Mesendoderm (in vitro differentiated cells): ENCODE measurements around the gene TMEM72.

ENCODE experiments used
- DNase-seq: peaks from one replicate; pipeline ENCODE4 v3.0.0; 2013
- H2AK5ac ChIP-seq: 2 replicates; pipeline ENCODE4 v1.6.1; 2013; ENCODE audit warnings: low read length, inconsistent platforms
- H2BK120ac ChIP-seq: 2 replicates; pipeline ENCODE4 v1.6.1; 2013; ENCODE audit warnings: low read depth, mild to moderate bottlenecking, low read length, moderate library complexity, mixed read lengths
- H2BK15ac ChIP-seq: replicated peaks from 2 replicates; pipeline ENCODE4 v1.6.1; 2013; ENCODE audit warnings: low read depth, mild to moderate bottlenecking, moderate library complexity
- H2BK5ac ChIP-seq: 2 replicates; pipeline ENCODE4 v1.6.1; 2013; ENCODE audit warnings: low read length, inconsistent platforms
- H3K18ac ChIP-seq: 2 replicates; pipeline ENCODE4 v1.6.1; 2013; ENCODE audit warnings: mild to moderate bottlenecking, low read length, mixed read lengths
- H3K23ac ChIP-seq: one replicate; pipeline ENCODE4 v1.6.1; 2013; ENCODE audit warnings: low read length
- H3K27ac ChIP-seq: 2 replicates; pipeline ENCODE4 v1.5.1; 2013; ENCODE audit warnings: low read depth, mild to moderate bottlenecking, inconsistent platforms, low read length, moderate library complexity
- H3K27me3 ChIP-seq: 2 replicates; pipeline ENCODE4 v1.6.1; 2013; ENCODE audit warnings: low read length, control low read depth, mild to moderate bottlenecking, inconsistent platforms; ENCODE audit not compliant: insufficient read depth, poor library complexity
- H3K36me3 ChIP-seq: 2 replicates; pipeline ENCODE4 v1.6.1; 2013; ENCODE audit warnings: low read length, inconsistent platforms; ENCODE audit not compliant: control insufficient read depth, insufficient read depth
- H3K4ac ChIP-seq: one replicate; pipeline ENCODE4 v1.6.1; 2013; ENCODE audit warnings: low read depth, mild to moderate bottlenecking, low read length, moderate library complexity
- H3K4me1 ChIP-seq: 2 replicates; pipeline ENCODE4 v1.6.1; 2013; ENCODE audit warnings: low read depth, low read length, inconsistent platforms; ENCODE audit not compliant: control insufficient read depth
- H3K4me2 ChIP-seq: 2 replicates; pipeline ENCODE4 v1.6.1; 2013; ENCODE audit warnings: low read length
- H3K4me3 ChIP-seq: 2 replicates; pipeline ENCODE4 v1.5.1; 2013; ENCODE audit warnings: mild to moderate bottlenecking, low read length
- H3K56ac ChIP-seq: one replicate; pipeline ENCODE4 v1.6.1; 2013; ENCODE audit warnings: low read length
- H3K79me1 ChIP-seq: 2 replicates; pipeline ENCODE4 v1.6.1; 2013; ENCODE audit warnings: low read length, inconsistent platforms
- H3K79me2 ChIP-seq: 2 replicates; pipeline ENCODE4 v1.6.1; 2013; ENCODE audit warnings: mild to moderate bottlenecking, low read length; ENCODE audit not compliant: control insufficient read depth, insufficient read depth
- H3K9ac ChIP-seq: 2 replicates; pipeline ENCODE4 v1.6.1; 2013; ENCODE audit warnings: low read length, inconsistent platforms
- H4K5ac ChIP-seq: one replicate; pipeline ENCODE4 v1.6.1; 2013; ENCODE audit warnings: low read length
- H4K8ac ChIP-seq: one replicate; pipeline ENCODE4 v1.6.1; 2013; ENCODE audit warnings: low read depth, mild to moderate bottlenecking, control low read depth, low read length, moderate library complexity
- WGBS: extraction: QIAGEN DNeasy Blood & Tissue Kit; methylation state at CpG from one replicate; pipeline ENCODE4 v1.1.7; 2013; ENCODE audit warnings: low lambda C conversion rate, missing lambda C conversion rate; ENCODE audit not compliant: insufficient coverage; ENCODE audit errors: extremely low coverage; 5-methylcytosine and 5-hydroxymethylcytosine counted together

The TMEM72 gene

GRCh38 chr10:44956717-44957706 lies 45.9 kb downstream of the TMEM72 start:
- H3K27ac ChIP-seq = no peak overlapping the region
- peaks cover 10% of the 10 kb centered on the region for H3K4me1 ChIP-seq
- no peak for DNase-seq
- H3K27me3 ChIP-seq = no peaks in the 10 kb centered on the region
- no peak overlapping the region for H3K4me3 ChIP-seq
- H4K8ac ChIP-seq = no peak overlapping the region
- WGBS = no CpG with 5 or more reads among the region's 4 CpGs
- no peaks in the 10 kb centered on the region for H3K79me2 ChIP-seq
- H3K23ac ChIP-seq = no peak overlapping the region
- no peaks in the 10 kb centered on the region for H3K36me3 ChIP-seq
- no peak overlapping the region for H2BK5ac ChIP-seq
- no peak overlapping the region for H3K56ac ChIP-seq
- H3K79me1 ChIP-seq = no peaks in the 10 kb centered on the region
- no peak overlapping the region for H3K9ac ChIP-seq
- no peak overlapping the region for H2BK15ac ChIP-seq
- H3K4ac ChIP-seq = no peak overlapping the region
- H2AK5ac ChIP-seq = no peak overlapping the region
- no peak overlapping the region for H3K18ac ChIP-seq
- H2BK120ac ChIP-seq = no peak overlapping the region
- H3K4me2 ChIP-seq = no peak overlapping the region
- no peak overlapping the region for H4K5ac ChIP-seq

- Histone ChIP-seq H2BK5ac (no peak overlapping the region), H3K4me1 (peaks cover 4% of the 10 kb centered on the region)
- DNase-seq = peak; percentile 53
Observed at GRCh38 chr10:44958196-44958897, 47.2 kb downstream of the TMEM72 start.

GRCh38 chr10:44958898-44959246 lies 47.7 kb downstream of the TMEM72 start:
- WGBS = no CpG with 5 or more reads among the region's 6 CpGs
- H3K9ac ChIP-seq = peak overlapping the region; percentile 87

More at GRCh38 chr10:44958196-44958897, 47.2 kb downstream of the TMEM72 start:
- Histone ChIP-seq H3K4ac (no peak overlapping the region), H3K9ac (peak overlapping the region; percentile 87), H3K18ac (no peak overlapping the region), H3K4me2 (peak overlapping the region; percentile 79), H2AK5ac (no peak overlapping the region), H3K36me3 (no peaks in the 10 kb centered on the region), H3K79me1 (no peaks in the 10 kb centered on the region), H3K23ac (no peak overlapping the region), H3K56ac (peak overlapping the region; percentile 92), H2BK120ac (no peak overlapping the region), H4K8ac (no peak overlapping the region), H3K27me3 (no peaks in the 10 kb centered on the region), H2BK15ac (no peak overlapping the region), H4K5ac (no peak overlapping the region), H3K4me3 (no peak overlapping the region), H3K27ac (no peak overlapping the region), H3K79me2 (no peaks in the 10 kb centered on the region)
- no CpG with 5 or more reads among the region's 5 CpGs for WGBS

GRCh38 chr10:44959247-44960087 lies 48.3 kb downstream of the TMEM72 start, which contains the start of gene RASSF4:
RASSF4 (plus strand) TSS chr10:44959802; CDS start chr10:44970203, 10,401 bp downstream.
- WGBS = no CpG with 5 or more reads among the region's 74 CpGs
- Histone ChIP-seq H4K8ac (no peak within 1 kb of the TSS), H2AK5ac (no peak within 1 kb of the TSS), H2BK5ac (peak within 1 kb of the TSS; percentile 53), H3K18ac (peak within 1 kb of the TSS; percentile 93), H3K4me3 (peak within 1 kb of the TSS; percentile 75), H3K36me3 (no peaks in the 10 kb centered on the region), H3K4ac (peak within 1 kb of the TSS; percentile 91), H3K79me1 (no peaks in the 10 kb centered on the region), H3K4me1 (peaks cover 6% of the 10 kb centered on the region), H3K27ac (no peak within 1 kb of the TSS), H2BK15ac (no peak within 1 kb of the TSS), H3K79me2 (no peaks in the 10 kb centered on the region), H4K5ac (no peak within 1 kb of the TSS), H2BK120ac (no peak within 1 kb of the TSS), H3K56ac (peak within 1 kb of the TSS; percentile 92), H3K23ac (no peak within 1 kb of the TSS), H3K27me3 (no peaks in the 10 kb centered on the region), H3K4me2 (peak within 1 kb of the TSS; percentile 99), H3K9ac (peak within 1 kb of the TSS; percentile 87)
- peak; percentile 94 for DNase-seq

More at GRCh38 chr10:44958898-44959246, 47.7 kb downstream of the TMEM72 start:
- no peak overlapping the region for H2BK5ac ChIP-seq
- H3K79me1 ChIP-seq = no peaks in the 10 kb centered on the region
- peak overlapping the region; percentile 91 for H3K4ac ChIP-seq
- H3K36me3 ChIP-seq = no peaks in the 10 kb centered on the region
- no peak overlapping the region for H4K8ac ChIP-seq
- H4K5ac ChIP-seq = no peak overlapping the region
- H3K4me2 ChIP-seq = peak overlapping the region; percentile 79
- no peak overlapping the region for H3K23ac ChIP-seq
- H2AK5ac ChIP-seq = no peak overlapping the region
- no peak overlapping the region for H2BK120ac ChIP-seq
- H3K27me3 ChIP-seq = no peaks in the 10 kb centered on the region
- no peaks in the 10 kb centered on the region for H3K79me2 ChIP-seq
- peak overlapping the region; percentile 93 for H3K18ac ChIP-seq
- peak overlapping the region; percentile 92 for H3K56ac ChIP-seq
- H3K4me3 ChIP-seq = peak overlapping the region; percentile 75
- no peak overlapping the region for H2BK15ac ChIP-seq
- peaks cover 4% of the 10 kb centered on the region for H3K4me1 ChIP-seq
- no peak overlapping the region for H3K27ac ChIP-seq
- no peak for DNase-seq

GRCh38 chr10:44960088-44960460 lies 48.9 kb downstream of the TMEM72 start:
- no peak overlapping the region for H2BK15ac ChIP-seq
- H3K56ac ChIP-seq = peak overlapping the region; percentile 90
- H3K23ac ChIP-seq = no peak overlapping the region
- H3K79me1 ChIP-seq = no peaks in the 10 kb centered on the region
- no peak overlapping the region for H3K18ac ChIP-seq
- no CpG with 5 or more reads among the region's 8 CpGs for WGBS
- H3K27me3 ChIP-seq = no peaks in the 10 kb centered on the region
- H3K4ac ChIP-seq = no peak overlapping the region
- H3K4me3 ChIP-seq = no peak overlapping the region
- H3K36me3 ChIP-seq = no peaks in the 10 kb centered on the region
- H4K8ac ChIP-seq = no peak overlapping the region
- no peak overlapping the region for H3K27ac ChIP-seq
- H2AK5ac ChIP-seq = no peak overlapping the region
- H2BK5ac ChIP-seq = no peak overlapping the region
- peaks cover 6% of the 10 kb centered on the region for H3K4me1 ChIP-seq
- DNase-seq = peak; percentile 68
- H3K4me2 ChIP-seq = peak overlapping the region; percentile 99
- peak overlapping the region; percentile 68 for H3K9ac ChIP-seq
- no peak overlapping the region for H2BK120ac ChIP-seq
- no peak overlapping the region for H4K5ac ChIP-seq
- H3K79me2 ChIP-seq = no peaks in the 10 kb centered on the region
